Omental fat pad (tissue), 4 donors: ENCODE data around the gene LYPD4. TPM values are rescaled to one million over a fixed set of nuclear protein-coding genes. Genes with fewer than 3 reads are reported as not detected.

ENCODE experiments used
- ATAC-seq: fragments of 150-250 bp; one replicate; pipeline ENCODE4 v1.9.1; 2016; ENCODE audit warnings: mild to moderate bottlenecking, moderate library complexity; ENCODE audit not compliant: low FRiP score
- DNase-seq: peaks from one replicate; pipeline ENCODE4 v3.0.0-alpha.2; 2019; ENCODE audit warnings: low spot score
- CTCF ChIP-seq, 3 donors: fragments of 450-650 bp; IDR thresholded peaks; one replicate each; pipeline ENCODE4 v1.5.1; 2016 to 2017; ENCODE audit warnings: antibody characterized with exemption in 3 of 3, mild to moderate bottlenecking in 3 of 3, moderate library complexity in 2 of 3
- total RNA-seq, 4 donors: library from RNA; depleted of rRNA; stranded (reverse); fragments of >200 nt; gene quantifications; one replicate each; pipeline ENCODE4 v1.1.0, GENCODE V29; 2016

Gene LYPD4
- total RNA-seq, 4 donors from 2014 or later = not detected

- no peak for ATAC-seq
- no peak for TF ChIP-seq CTCF (IDR thresholded peaks at IDR 0.05)
Observed at GRCh38 chr19:41868120-41868988, 23.9 kb upstream of the LYPD4 start.

GRCh38 chr19:41866284-41866683 is 21.8 kb upstream of the LYPD4 start:
- TF ChIP-seq CTCF (IDR thresholded peaks at IDR 0.05) = no peak
- ATAC-seq = no peak
- no peak for DNase-seq

More at GRCh38 chr19:41868120-41868988, 23.9 kb upstream of the LYPD4 start:
- DNase-seq = no peak

GRCh38 chr19:41864374-41864773 is 19.9 kb upstream of the LYPD4 start:
- DNase-seq = no peak
- TF ChIP-seq CTCF (IDR thresholded peaks at IDR 0.05) = no peak
- no peak for ATAC-seq

DNA sequence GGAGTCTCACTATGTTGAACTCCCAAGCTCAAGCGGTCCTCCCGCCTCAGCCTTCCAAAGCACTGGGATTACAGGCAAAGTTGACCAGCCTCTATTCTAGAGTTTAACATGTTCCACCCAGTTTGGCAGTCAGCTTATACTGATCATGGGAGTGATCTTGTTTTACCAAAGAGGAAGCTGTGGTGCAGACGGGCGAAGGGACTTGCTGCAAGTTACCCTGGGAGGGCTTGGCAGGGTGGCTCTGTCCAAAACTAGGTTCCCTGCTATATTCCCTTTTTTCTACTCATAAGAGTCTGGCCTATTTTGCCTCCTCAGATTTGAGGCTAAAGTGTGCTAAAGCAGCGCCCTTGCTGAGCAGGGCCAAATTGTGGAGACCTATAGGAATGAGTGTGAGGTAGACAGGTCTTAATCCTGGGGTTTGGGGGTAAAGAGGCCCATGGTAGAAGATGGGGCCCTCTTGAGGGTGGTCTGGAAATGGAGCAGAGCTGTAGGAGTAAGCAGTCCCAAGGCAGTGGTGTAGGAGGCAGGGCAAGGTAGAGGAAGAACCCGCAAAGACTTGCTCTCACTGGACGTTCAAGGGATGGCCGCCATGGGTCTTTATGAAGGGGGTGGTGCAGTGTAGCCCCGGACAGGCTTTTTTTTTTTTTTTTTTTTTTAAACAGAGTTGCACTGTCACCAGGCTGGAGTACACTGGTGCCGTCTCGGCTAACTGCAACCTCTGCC is 18.9 kb upstream of the LYPD4 start:
- TF ChIP-seq CTCF (IDR thresholded peaks at IDR 0.05) = no peak
- ATAC-seq (no peak), DNase-seq (no peak)

- ATAC-seq = no peak
- no peak for DNase-seq
- no peak for TF ChIP-seq CTCF (IDR thresholded peaks at IDR 0.05)
Observed at GRCh38 chr19:41862445-41862986, 18.0 kb upstream of the LYPD4 start.

DNA sequence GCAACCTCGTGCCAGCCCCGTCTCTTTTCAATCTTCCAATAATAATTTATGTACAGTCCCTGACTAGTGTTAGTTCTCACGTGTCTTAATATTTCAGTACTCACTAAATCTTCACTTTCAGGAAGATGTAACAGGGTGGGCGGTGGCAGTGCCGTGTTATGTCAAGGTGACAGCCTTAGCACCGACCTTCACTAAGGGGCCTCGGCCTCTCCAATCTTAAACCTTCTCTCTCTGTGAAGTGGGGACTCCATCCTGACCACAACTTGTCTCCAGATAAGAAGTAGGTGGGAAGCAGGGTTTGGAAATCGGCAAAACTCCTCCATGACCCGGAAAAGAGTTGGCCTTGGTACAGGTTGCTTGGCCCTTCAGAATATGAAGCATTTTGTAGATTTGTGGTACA is 17.4 kb upstream of the LYPD4 start:
- TF ChIP-seq CTCF (IDR thresholded peaks at IDR 0.05) = no peak
- no peak for DNase-seq
- no peak for ATAC-seq
